Measurements from ENCODE around the gene AOPEP.

Gene AOPEP

DNA sequence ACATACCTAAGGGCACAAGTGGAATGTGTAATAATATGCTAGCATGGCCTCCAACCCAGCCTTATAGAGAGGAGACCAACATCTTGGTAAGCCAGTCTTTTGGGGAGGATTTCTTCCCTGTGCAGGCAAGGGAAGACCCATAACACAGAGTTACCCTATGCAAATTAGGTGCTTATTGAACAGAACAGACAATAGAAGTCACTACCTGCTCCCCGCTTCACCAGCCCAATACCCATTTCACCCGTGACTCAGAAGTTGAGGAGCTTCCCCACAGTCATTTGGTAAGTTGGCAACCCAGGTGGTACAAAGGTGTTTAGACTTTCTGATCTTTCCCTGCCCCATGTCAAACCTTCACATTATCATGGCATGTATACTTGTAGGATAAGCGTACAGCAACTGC is 44.6 kb downstream of the AOPEP start:
- H3K4me3 ChIP-seq (ENCODE audit: low read depth, low read length): no peak overlapping the region
- TF ChIP-seq, protein P1, sequence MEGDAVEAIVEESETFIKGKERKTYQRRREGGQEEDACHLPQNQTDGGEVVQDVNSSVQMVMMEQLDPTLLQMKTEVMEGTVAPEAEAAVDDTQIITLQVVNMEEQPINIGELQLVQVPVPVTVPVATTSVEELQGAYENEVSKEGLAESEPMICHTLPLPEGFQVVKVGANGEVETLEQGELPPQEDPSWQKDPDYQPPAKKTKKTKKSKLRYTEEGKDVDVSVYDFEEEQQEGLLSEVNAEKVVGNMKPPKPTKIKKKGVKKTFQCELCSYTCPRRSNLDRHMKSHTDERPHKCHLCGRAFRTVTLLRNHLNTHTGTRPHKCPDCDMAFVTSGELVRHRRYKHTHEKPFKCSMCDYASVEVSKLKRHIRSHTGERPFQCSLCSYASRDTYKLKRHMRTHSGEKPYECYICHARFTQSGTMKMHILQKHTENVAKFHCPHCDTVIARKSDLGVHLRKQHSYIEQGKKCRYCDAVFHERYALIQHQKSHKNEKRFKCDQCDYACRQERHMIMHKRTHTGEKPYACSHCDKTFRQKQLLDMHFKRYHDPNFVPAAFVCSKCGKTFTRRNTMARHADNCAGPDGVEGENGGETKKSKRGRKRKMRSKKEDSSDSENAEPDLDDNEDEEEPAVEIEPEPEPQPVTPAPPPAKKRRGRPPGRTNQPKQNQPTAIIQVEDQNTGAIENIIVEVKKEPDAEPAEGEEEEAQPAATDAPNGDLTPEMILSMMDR (IDR thresholded peaks at IDR 0.05; ENCODE audit: borderline replicate concordance, insufficient read depth, low read depth, low read length): no peak

DNA sequence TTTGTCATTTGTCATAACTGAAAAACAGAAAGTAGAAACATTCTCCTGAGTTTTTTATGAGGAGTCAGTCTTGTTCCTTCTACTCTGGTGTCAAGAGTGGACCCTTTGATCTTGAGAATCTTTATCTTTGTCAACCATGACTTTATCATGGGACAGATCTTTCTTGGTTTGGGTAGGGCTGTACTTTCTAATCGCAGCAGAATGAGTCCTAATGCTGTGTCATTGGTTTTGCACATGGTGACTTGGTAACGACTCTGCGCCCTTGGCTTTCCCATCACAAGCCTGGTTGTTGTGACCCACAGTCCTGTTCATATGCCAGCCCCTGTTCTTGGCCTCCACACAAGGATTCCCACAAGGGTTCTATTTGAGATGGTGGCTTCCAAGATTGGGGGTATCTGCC is 45.6 kb downstream of the AOPEP start:
- TF ChIP-seq, protein P1 (IDR thresholded peaks at IDR 0.05; ENCODE audit: borderline replicate concordance, insufficient read depth, low read depth, low read length): no peak
- no peak overlapping the region for H3K4me3 ChIP-seq (ENCODE audit: low read depth, low read length)

DNA sequence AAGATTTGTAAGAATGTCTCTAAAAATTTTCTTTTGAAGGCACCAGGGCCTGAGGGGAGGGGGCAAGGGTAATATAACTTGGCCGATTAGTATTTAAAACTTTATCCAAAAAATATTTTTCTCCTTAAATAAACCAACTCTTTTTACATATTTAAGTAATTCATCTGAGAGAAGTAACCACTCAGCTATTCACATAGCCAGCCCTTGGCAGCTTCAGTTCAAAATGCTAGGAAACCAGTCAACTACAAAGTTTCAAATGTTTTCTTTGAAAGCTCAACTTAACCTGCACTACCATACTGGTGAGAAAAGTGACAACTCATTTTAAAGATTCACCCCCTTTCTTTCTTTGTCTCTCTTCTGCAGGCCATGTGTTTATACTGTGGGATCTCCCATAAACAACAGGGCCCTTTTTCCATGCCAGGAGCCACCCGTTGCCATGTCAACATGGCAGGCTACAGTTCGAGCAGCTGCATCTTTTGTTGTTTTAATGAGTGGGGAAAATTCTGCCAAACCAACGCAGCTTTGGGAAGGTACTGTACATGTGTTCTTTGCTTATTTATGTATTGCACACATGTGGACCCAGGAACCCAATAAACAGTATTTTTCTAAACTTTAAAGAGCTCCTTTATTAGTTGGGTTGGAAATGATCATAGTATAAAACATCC is 46.3 kb downstream of the AOPEP start:
- TF ChIP-seq, protein P1 (IDR thresholded peaks at IDR 0.05; ENCODE audit: borderline replicate concordance, insufficient read depth, low read depth, low read length): no peak
- H3K4me3 ChIP-seq (ENCODE audit: low read depth, low read length): no peak overlapping the region

DNA sequence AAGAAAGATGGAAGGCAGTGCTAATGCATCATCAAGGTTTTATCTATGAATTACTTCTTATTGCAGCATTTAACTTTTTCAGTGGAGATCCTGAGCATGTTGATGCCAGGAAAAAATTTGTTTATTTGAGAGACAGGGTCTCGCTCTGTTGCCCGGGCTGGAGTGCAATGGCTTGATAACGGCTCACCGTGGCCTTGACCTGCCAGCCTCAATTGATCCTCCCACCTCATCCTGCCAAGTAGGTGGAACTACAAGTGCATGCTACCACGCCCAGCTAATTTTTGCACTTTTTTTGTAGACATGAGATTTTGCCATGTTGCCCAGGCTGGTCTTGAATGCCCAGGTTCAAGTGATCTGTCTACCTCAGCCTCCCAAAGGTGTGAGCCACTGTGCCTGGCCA is 47.2 kb downstream of the AOPEP start:
- H3K4me3 ChIP-seq (ENCODE audit: low read depth, low read length): no peak overlapping the region
- TF ChIP-seq, protein P1 (IDR thresholded peaks at IDR 0.05; ENCODE audit: borderline replicate concordance, insufficient read depth, low read depth, low read length): no peak

DNA sequence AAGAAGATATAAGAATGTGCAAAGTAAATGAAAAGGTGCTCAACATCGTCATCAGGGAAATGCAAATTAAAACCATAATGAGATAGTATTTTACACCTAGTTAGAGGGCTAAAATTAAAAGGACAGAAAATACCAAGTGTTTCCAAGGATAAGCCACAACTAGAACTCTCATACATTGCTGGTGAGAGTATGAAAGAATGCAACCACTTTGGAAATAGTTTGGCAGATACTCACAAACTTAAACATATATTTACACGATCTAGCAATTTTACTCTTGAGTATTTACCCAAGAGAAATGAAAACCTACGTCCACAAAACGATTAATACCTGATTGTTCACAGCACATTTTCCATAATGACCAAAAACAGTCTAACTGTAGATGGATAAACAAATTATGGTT is 51.5 kb downstream of the AOPEP start:
- TF ChIP-seq, protein P1 (IDR thresholded peaks at IDR 0.05; ENCODE audit: borderline replicate concordance, insufficient read depth, low read depth, low read length): no peak
- no peak overlapping the region for H3K4me3 ChIP-seq (ENCODE audit: low read depth, low read length)

DNA sequence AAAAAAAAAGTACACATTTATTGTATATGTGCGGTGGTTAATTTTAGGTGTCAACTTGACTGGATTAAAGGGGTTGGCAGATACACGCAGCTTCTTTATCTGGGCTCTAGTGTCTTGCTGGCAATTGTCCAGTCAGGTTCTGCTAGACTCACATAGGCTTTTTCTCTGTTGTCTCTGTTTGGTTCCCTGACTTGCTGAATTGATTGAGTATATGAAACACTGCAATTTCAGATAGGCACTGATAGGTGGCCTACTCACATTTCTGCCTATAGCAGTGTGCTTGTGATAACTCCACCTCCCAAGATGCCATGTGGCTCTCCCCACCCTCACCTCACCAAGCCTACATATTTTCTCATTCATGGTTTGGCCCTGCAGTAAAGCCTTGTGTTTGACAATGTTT is 52.5 kb downstream of the AOPEP start:
- H3K4me3 ChIP-seq (ENCODE audit: low read depth, low read length): no peak overlapping the region
- TF ChIP-seq, protein P1 (IDR thresholded peaks at IDR 0.05; ENCODE audit: borderline replicate concordance, insufficient read depth, low read depth, low read length): no peak

DNA sequence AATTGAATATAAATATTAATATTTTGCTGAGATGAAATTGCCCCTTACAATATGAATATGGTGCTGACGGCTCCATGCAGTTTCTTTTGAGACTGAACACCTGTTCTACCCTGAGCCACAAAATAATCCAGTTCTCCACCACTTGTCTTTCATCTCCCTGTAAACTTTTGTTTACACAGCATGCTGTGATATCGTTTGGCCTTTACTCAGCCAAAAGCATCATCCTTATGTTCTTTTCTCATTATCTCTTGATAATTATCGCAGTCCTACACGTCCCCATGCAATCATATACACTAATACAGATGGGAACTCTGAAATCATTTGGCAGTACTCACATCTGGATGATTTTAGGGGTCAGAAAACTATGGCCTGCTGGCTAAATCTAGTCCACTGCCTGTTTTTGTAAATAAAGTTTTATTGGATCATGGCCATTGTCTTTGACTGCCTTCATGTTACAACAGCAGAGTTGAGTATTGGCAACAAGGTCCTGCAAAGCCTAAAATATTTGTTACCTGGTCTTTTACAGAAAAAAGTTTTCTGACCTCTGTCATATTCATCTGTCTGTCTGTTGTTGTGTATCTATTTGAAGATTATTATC is 53.3 kb downstream of the AOPEP start:
- TF ChIP-seq, protein P1 (IDR thresholded peaks at IDR 0.05; ENCODE audit: borderline replicate concordance, insufficient read depth, low read depth, low read length): no peak
- no peak overlapping the region for H3K4me3 ChIP-seq (ENCODE audit: low read depth, low read length)

Data from GM12875 (cell line).